ENCODE data around the gene C16orf74.

Gene C16orf74

GRCh38 chr16:85698459-85698891 lies 52.4 kb downstream of the C16orf74 start:
- H3K4me1 ChIP-seq, result no peaks in the 10 kb centered on the region
- H3K4me3 ChIP-seq, result no peak overlapping the region
- intact Hi-C loops (cut with DNase I; ENCODE audit: low total_unique reads), result no loop called here
- no peak overlapping the region for H3K27ac ChIP-seq
- TF ChIP-seq CTCF (IDR thresholded peaks at IDR 0.05), result no peak
- DNase-seq, result no peak
- peaks cover 0 to 59% of the 10 kb centered on the region in 2 donors for H3K27me3 ChIP-seq
- no peaks in the 10 kb centered on the region for H3K36me3 ChIP-seq
- no peaks in the 10 kb centered on the region for H3K9me3 ChIP-seq

GRCh38 chr16:85697431-85697830 lies 53.5 kb downstream of the C16orf74 start:
- TF ChIP-seq CTCF (IDR thresholded peaks at IDR 0.05), result no peak
- Histone ChIP-seq H3K27ac (no peak overlapping the region), H3K4me1 (no peaks in the 10 kb centered on the region), H3K27me3 (peaks cover 0 to 59% of the 10 kb centered on the region in 2 donors), H3K4me3 (no peak overlapping the region), H3K9me3 (no peaks in the 10 kb centered on the region), H3K36me3 (no peaks in the 10 kb centered on the region)
- DNase-seq, result no peak
- intact Hi-C loops (cut with DNase I; ENCODE audit: low total_unique reads), result no loop called here

GRCh38 chr16:85696781-85697180 lies 54.1 kb downstream of the C16orf74 start:
- intact Hi-C loops (cut with DNase I; ENCODE audit: low total_unique reads), result no loop called here
- no peaks in the 10 kb centered on the region for H3K36me3 ChIP-seq
- H3K27me3 ChIP-seq, result peaks cover 0 to 59% of the 10 kb centered on the region in 2 donors
- H3K27ac ChIP-seq, result no peak overlapping the region
- H3K9me3 ChIP-seq, result no peaks in the 10 kb centered on the region
- no peak overlapping the region for H3K4me3 ChIP-seq
- no peak for TF ChIP-seq CTCF (IDR thresholded peaks at IDR 0.05)
- no peak for DNase-seq
- H3K4me1 ChIP-seq, result no peaks in the 10 kb centered on the region

- Histone ChIP-seq H3K9me3 (no peaks in the 10 kb centered on the region), H3K4me1 (no peaks in the 10 kb centered on the region), H3K4me3 (no peak overlapping the region), H3K27ac (no peak overlapping the region), H3K27me3 (peaks cover 0 to 52% of the 10 kb centered on the region in 2 donors), H3K36me3 (no peaks in the 10 kb centered on the region)
- no peak for TF ChIP-seq CTCF (IDR thresholded peaks at IDR 0.05)
- DNase-seq, result no peak
- intact Hi-C loops (cut with DNase I; ENCODE audit: low total_unique reads), result no loop called here
Observed at GRCh38 chr16:85695196-85696128, 55.4 kb downstream of the C16orf74 start.

GRCh38 chr16:85690469-85691064 lies 60.3 kb downstream of the C16orf74 start:
- no peak for DNase-seq
- intact Hi-C loops (cut with DNase I; ENCODE audit: low total_unique reads), result no loop called here
- peaks cover 0 to 22% (median 12%) of the 10 kb centered on the region in 4 donors for H3K4me1 ChIP-seq
- H3K36me3 ChIP-seq, result no peaks in the 10 kb centered on the region
- H3K9me3 ChIP-seq, result no peaks in the 10 kb centered on the region
- H3K4me3 ChIP-seq, result no peak overlapping the region
- no peak overlapping the region for H3K27ac ChIP-seq
- TF ChIP-seq CTCF (IDR thresholded peaks at IDR 0.05), result no peak
- H3K27me3 ChIP-seq, result peaks cover 0 to 30% of the 10 kb centered on the region in 2 donors

All from tibial artery (tissue), 4 donors.